Activated CD4-positive, CD25-positive, alpha-beta regulatory T cell treated with anti-CD3 and anti-CD28 coated beads, Interleukin-2, amount 50 U/mL, for 72 hours (primary cell): Measurements from ENCODE around the gene HOXC9.

ENCODE experiments used
- DNase-seq: peaks from one replicate; pipeline ENCODE4 v3.0.0; 2021

Gene HOXC9

GRCh38 chr12:54003625-54004024 is 3.7 kb downstream of the HOXC9 start:
- no peak for DNase-seq

- no peak for DNase-seq
These were observed 4.3 kb downstream of the HOXC9 start for GRCh38 chr12:54004063-54004840.

- no peak for DNase-seq
These were observed 5.0 kb downstream of the HOXC9 start for GRCh38 chr12:54004841-54005530.

- no peak for DNase-seq
These were observed 5.5 kb downstream of the HOXC9 start for GRCh38 chr12:54005531-54005852.

GRCh38 chr12:54005853-54006558 is 6.0 kb downstream of the HOXC9 start:
- DNase-seq: peak; percentile 89

GRCh38 chr12:54006559-54007220 is 6.7 kb downstream of the HOXC9 start:
- DNase-seq: no peak

GRCh38 chr12:54007538-54008259 is 7.7 kb downstream of the HOXC9 start:
- no peak for DNase-seq

GRCh38 chr12:54008260-54008552 is 8.2 kb downstream of the HOXC9 start:
- DNase-seq: no peak

GRCh38 chr12:54009171-54010052 is 9.5 kb downstream of the HOXC9 start:
- DNase-seq: no peak

- DNase-seq: no peak
These were observed 10.4 kb downstream of the HOXC9 start for GRCh38 chr12:54010053-54010971.

GRCh38 chr12:54010972-54011664 is 11.2 kb downstream of the HOXC9 start:
- no peak for DNase-seq

- DNase-seq: no peak
These were observed 11.9 kb downstream of the HOXC9 start for GRCh38 chr12:54011665-54012532.

- no peak for DNase-seq
These were observed 12.9 kb downstream of the HOXC9 start for GRCh38 chr12:54012631-54013409.

GRCh38 chr12:54014377-54015017 is 14.5 kb downstream of the HOXC9 start:
- DNase-seq: no peak

GRCh38 chr12:54015018-54015931 is 15.3 kb downstream of the HOXC9 start:
- DNase-seq: no peak

GRCh38 chr12:54016051-54016450 is 16.1 kb downstream of the HOXC9 start:
- DNase-seq: no peak
